Vagina (tissue), 2 donors: Measurements from ENCODE around the gene OMG.

Experiments used
- POLR2A ChIP-seq, 2 donors: fragments of 450-650 bp; IDR thresholded peaks; one replicate each; pipeline ENCODE4 v1.6.1; 2017; ENCODE audit warnings: antibody characterized with exemption in 2 of 2, mild to moderate bottlenecking in 2 of 2, moderate library complexity in 2 of 2
- TF ChIP-seq, protein P1 (sequence below), 3 experiments: fragments of 450-650 bp in 2 of 3; fragments of 200-600 bp in 1 of 3; sonication (generic) in 1 of 3; IDR thresholded peaks; one replicate each; pipeline ENCODE4 v1.5.1; 2017 to 2019; ENCODE audit warnings: antibody characterized with exemption in 3 of 3, mild to moderate bottlenecking in 2 of 3, moderate library complexity in 2 of 3

GRCh38 chr17:31269036-31269577 is 27.9 kb downstream of the OMG start:
- TF ChIP-seq, protein P1, sequence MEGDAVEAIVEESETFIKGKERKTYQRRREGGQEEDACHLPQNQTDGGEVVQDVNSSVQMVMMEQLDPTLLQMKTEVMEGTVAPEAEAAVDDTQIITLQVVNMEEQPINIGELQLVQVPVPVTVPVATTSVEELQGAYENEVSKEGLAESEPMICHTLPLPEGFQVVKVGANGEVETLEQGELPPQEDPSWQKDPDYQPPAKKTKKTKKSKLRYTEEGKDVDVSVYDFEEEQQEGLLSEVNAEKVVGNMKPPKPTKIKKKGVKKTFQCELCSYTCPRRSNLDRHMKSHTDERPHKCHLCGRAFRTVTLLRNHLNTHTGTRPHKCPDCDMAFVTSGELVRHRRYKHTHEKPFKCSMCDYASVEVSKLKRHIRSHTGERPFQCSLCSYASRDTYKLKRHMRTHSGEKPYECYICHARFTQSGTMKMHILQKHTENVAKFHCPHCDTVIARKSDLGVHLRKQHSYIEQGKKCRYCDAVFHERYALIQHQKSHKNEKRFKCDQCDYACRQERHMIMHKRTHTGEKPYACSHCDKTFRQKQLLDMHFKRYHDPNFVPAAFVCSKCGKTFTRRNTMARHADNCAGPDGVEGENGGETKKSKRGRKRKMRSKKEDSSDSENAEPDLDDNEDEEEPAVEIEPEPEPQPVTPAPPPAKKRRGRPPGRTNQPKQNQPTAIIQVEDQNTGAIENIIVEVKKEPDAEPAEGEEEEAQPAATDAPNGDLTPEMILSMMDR (IDR thresholded peaks at IDR 0.05) = no peak
- no peak for TF ChIP-seq POLR2A (IDR thresholded peaks at IDR 0.05)
